Neuronal stem cell (in vitro differentiated cells): ENCODE results near the gene MYCBPAP.
A peak's percentile ranks its signal among the peaks of the same experiment; 100 is the strongest.

Experiments
- DNase-seq: peaks from one replicate; pipeline ENCODE4 v3.0.0-alpha.2; 2013; ENCODE audit warnings: low spot score
- H2AFZ ChIP-seq: one replicate; pipeline ENCODE4 v1.6.1; 2013; ENCODE audit warnings: mild to moderate bottlenecking, low read length, inconsistent platforms
- H2AK5ac ChIP-seq: 2 replicates; pipeline ENCODE4 v1.6.1; 2013; ENCODE audit warnings: low read depth, mild to moderate bottlenecking, inconsistent platforms, low read length, moderate library complexity, mixed read lengths
- H2BK120ac ChIP-seq: 2 replicates; pipeline ENCODE4 v1.6.1; 2013; ENCODE audit warnings: low read depth, mild to moderate bottlenecking, inconsistent platforms, low read length, moderate library complexity, mixed read lengths
- H2BK12ac ChIP-seq: one replicate; pipeline ENCODE4 v1.6.1; 2013; ENCODE audit warnings: low read length, inconsistent platforms
- H2BK15ac ChIP-seq: 2 replicates; pipeline ENCODE4 v1.6.1; 2013; ENCODE audit warnings: mild to moderate bottlenecking, low read length, inconsistent platforms, mixed read lengths
- H2BK5ac ChIP-seq: one replicate; pipeline ENCODE4 v1.6.1; 2013; ENCODE audit warnings: inconsistent platforms, mild to moderate bottlenecking, low read length, moderate library complexity
- H3K14ac ChIP-seq: one replicate; pipeline ENCODE4 v1.6.1; 2013; ENCODE audit warnings: low read length, inconsistent platforms
- H3K18ac ChIP-seq: 2 replicates; pipeline ENCODE4 v1.6.1; 2013; ENCODE audit warnings: low read length, inconsistent platforms
- H3K23ac ChIP-seq: 2 replicates; pipeline ENCODE4 v1.6.1; 2013; ENCODE audit warnings: low read depth, mild to moderate bottlenecking, mixed read lengths, low read length, inconsistent platforms; ENCODE audit not compliant: poor library complexity
- H3K27ac ChIP-seq: replicated peaks from 3 replicates; pipeline ENCODE4 v1.5.1; 2013; ENCODE audit warnings: low read length, inconsistent platforms
- H3K27me3 ChIP-seq, 3 experiments: 2 replicates each; pipeline ENCODE4 v1.6.1; 2013; ENCODE audit warnings: low read length in 3 of 3, mild to moderate bottlenecking in 2 of 3, inconsistent platforms in 1 of 3, low read depth in 1 of 3, mixed read lengths in 1 of 3, moderate library complexity in 1 of 3; ENCODE audit not compliant: control insufficient read depth in 3 of 3, insufficient read depth in 3 of 3
- H3K36me3 ChIP-seq, 2 donors: replicated peaks in 1 of 2; 2 replicates each; pipeline ENCODE4 v1.6.1; 2013; ENCODE audit warnings: low read length in 2 of 2; ENCODE audit not compliant: control insufficient read depth in 2 of 2, insufficient read depth in 2 of 2
- H3K4ac ChIP-seq: 2 replicates; pipeline ENCODE4 v1.6.1; 2013; ENCODE audit warnings: inconsistent platforms, mild to moderate bottlenecking, low read length, moderate library complexity
- H3K4me1 ChIP-seq, 2 donors: 1 replicate in 1 of 2; 2 replicates in 1 of 2; pipeline ENCODE4 v1.6.1; 2013; ENCODE audit warnings: low read length in 2 of 2, low read depth in 1 of 2; ENCODE audit not compliant: control insufficient read depth in 2 of 2, insufficient read depth in 1 of 2
- H3K4me2 ChIP-seq: one replicate; pipeline ENCODE4 v1.6.1; 2013; ENCODE audit warnings: mild to moderate bottlenecking, low read length, inconsistent platforms; ENCODE audit not compliant: insufficient read depth, poor library complexity, severe bottlenecking
- H3K4me3 ChIP-seq, 2 donors: 2 replicates each; pipeline ENCODE4 v1.5.1; 2013; ENCODE audit warnings: low read length in 2 of 2, mild to moderate bottlenecking in 2 of 2, inconsistent platforms in 1 of 2, moderate library complexity in 1 of 2
- H3K79me1 ChIP-seq: one replicate; pipeline ENCODE4 v1.6.1; 2013; ENCODE audit warnings: low read depth, mild to moderate bottlenecking, inconsistent platforms, low read length, moderate library complexity
- H3K9ac ChIP-seq: one replicate; pipeline ENCODE4 v1.6.1; 2013; ENCODE audit warnings: mild to moderate bottlenecking, low read depth, low read length, inconsistent platforms; ENCODE audit not compliant: poor library complexity
- H3K9me3 ChIP-seq, 2 donors: replicated peaks in 1 of 2; 2 replicates each; pipeline versions ENCODE3 to v1.6.1; 2013; ENCODE audit warnings: low read length in 2 of 2, mild to moderate bottlenecking in 2 of 2, inconsistent platforms in 1 of 2, low read depth in 1 of 2, mixed read lengths in 1 of 2, moderate library complexity in 1 of 2; ENCODE audit not compliant: control insufficient read depth in 2 of 2, insufficient read depth in 1 of 2
- H4K8ac ChIP-seq: one replicate; pipeline ENCODE4 v1.6.1; 2013; ENCODE audit warnings: low read depth, mild to moderate bottlenecking, inconsistent platforms, low read length, moderate library complexity
- H4K91ac ChIP-seq: one replicate; pipeline ENCODE4 v1.6.1; 2013; ENCODE audit warnings: low read length, low read depth, mild to moderate bottlenecking, inconsistent platforms; ENCODE audit not compliant: poor library complexity
- WGBS, 2 donors: extraction: QIAGEN DNeasy Blood & Tissue Kit; methylation state at CpG; one replicate each; pipeline ENCODE4 v1.1.7; 2013; ENCODE audit warnings: missing lambda C conversion rate in 2 of 2, mixed read lengths in 1 of 2; ENCODE audit not compliant: insufficient read length in 2 of 2, insufficient replicate concordance in 1 of 2; ENCODE audit errors: extremely low coverage in 2 of 2; 5-methylcytosine and 5-hydroxymethylcytosine counted together

The MYCBPAP gene

DNA sequence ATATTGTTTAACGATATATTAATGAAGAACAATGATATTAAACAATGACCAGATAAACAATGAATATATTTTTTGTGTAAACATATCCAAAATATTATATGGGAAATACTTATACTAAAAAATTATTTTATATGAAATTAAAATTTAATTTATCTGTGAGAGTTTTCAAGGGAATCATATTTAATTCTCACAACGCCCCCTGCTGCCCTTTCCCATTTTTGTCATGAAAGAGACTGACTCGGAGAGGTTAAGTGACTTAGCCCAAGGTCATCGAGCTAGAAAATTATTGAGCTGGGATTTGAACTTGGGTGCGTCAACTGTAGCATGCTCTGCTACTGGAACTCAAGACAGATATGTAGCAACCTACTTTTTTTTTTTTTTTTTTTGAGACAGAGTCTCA lies 7.2 kb upstream of the MYCBPAP start:
- DNase-seq: no peak
- H3K4me2 ChIP-seq: no peak overlapping the region
- no peak overlapping the region for H4K8ac ChIP-seq
- H3K9ac ChIP-seq: no peak overlapping the region
- no peak overlapping the region for H3K27ac ChIP-seq
- no peak overlapping the region for H3K23ac ChIP-seq
- no peaks in the 10 kb centered on the region for H3K79me1 ChIP-seq
- no peak overlapping the region for H2BK15ac ChIP-seq
- H3K4ac ChIP-seq: no peak overlapping the region
- H2BK120ac ChIP-seq: no peak overlapping the region
- no peak overlapping the region for H2BK12ac ChIP-seq
- no peak overlapping the region for H2BK5ac ChIP-seq
- H3K27me3 ChIP-seq: peaks cover 0 to 12% (median 0%) of the 10 kb centered on the region in 3 experiments
- H3K9me3 ChIP-seq: no peaks in the 10 kb centered on the region
- H4K91ac ChIP-seq: no peak overlapping the region
- WGBS, 2 donors: 100% methylated on average over 1 of the region's 5 CpGs; no CpG with 5 or more reads in 1 of the 2 donors
- no peak overlapping the region for H2AFZ ChIP-seq
- no peak overlapping the region for H3K4me3 ChIP-seq
- peaks cover 6 to 7% of the 10 kb centered on the region in 2 donors for H3K4me1 ChIP-seq
- no peak overlapping the region for H3K14ac ChIP-seq
- H3K36me3 ChIP-seq: no peaks in the 10 kb centered on the region
- no peak overlapping the region for H2AK5ac ChIP-seq
- H3K18ac ChIP-seq: no peak overlapping the region

DNA sequence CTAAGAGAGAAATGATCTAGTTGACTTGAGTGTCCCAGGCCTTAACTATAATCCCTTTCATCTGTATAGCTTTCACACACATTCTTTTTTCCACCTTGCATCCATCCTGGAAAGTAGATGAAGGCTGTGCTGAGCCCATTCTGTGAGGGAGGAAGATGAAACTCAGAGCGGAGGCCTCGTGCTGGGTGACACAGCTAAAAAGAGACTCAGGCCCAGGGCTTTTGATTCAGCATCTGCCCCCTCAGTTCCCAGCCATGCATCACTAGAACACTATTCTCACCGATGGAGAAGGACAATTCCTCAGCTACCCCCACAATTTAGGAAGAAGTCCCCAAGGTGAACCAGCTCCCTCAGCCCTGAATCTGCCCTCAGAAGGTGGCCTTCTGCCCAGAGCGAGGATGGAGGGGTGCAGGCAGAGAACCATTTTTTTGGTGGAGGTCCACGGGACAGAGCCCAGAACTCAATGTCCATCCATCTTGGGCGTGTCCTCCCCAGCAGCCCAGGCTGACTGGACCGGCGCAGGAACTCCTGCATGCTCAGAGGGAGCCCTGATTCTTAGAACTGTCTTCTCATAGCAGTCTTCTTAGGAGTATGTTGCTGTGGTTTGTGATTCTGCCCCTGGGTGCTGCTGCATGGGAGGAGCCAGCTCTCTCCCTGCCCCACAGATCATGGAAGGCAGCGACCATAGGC lies 5.8 kb upstream of the MYCBPAP start:
- H2BK5ac ChIP-seq: no peak overlapping the region
- no peak for DNase-seq
- no peak overlapping the region for H3K4ac ChIP-seq
- H3K18ac ChIP-seq: no peak overlapping the region
- no peak overlapping the region for H3K4me2 ChIP-seq
- no peaks in the 10 kb centered on the region for H3K9me3 ChIP-seq
- H3K4me3 ChIP-seq: no peak overlapping the region
- no CpG with 5 or more reads among the region's 9 CpGs for WGBS, 2 donors
- H3K4me1 ChIP-seq: peaks cover 6 to 7% of the 10 kb centered on the region in 2 donors
- H4K91ac ChIP-seq: no peak overlapping the region
- H2AK5ac ChIP-seq: no peak overlapping the region
- no peak overlapping the region for H2AFZ ChIP-seq
- H3K23ac ChIP-seq: no peak overlapping the region
- no peaks in the 10 kb centered on the region for H3K36me3 ChIP-seq
- H3K27me3 ChIP-seq: peaks cover 0 to 20% (median 0%) of the 10 kb centered on the region in 3 experiments
- H3K27ac ChIP-seq: no peak overlapping the region
- no peaks in the 10 kb centered on the region for H3K79me1 ChIP-seq
- no peak overlapping the region for H3K9ac ChIP-seq
- no peak overlapping the region for H2BK12ac ChIP-seq
- no peak overlapping the region for H2BK15ac ChIP-seq
- H2BK120ac ChIP-seq: no peak overlapping the region
- H3K14ac ChIP-seq: no peak overlapping the region
- no peak overlapping the region for H4K8ac ChIP-seq

DNA sequence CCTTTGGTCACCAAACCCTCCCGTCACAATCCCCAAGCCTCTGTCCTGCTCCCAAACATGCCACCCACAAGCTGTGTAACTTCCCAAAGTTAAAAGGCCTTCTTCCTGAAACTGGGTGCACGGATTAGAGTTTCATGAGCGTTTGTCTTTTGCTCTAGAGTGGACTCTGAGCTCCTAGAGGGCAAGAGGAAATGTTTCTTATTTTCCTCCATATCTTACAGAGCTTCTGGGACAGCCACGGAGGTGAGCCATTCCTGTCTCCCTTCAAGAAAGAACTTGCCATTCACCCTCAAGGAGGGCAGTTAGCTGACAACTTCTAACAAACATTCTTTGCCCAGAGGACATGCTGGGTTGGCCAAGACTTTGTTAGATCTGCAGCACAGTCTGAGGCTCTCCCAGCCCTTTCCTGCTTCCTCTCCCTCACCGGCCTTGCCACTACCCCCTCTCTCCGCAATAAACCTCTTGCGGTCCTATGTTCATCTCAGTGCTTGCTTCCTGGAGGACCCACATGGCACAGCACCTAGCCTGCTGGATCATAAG lies 2.6 kb upstream of the MYCBPAP start:
- Histone ChIP-seq H2BK12ac (no peak overlapping the region), H2BK15ac (no peak overlapping the region), H3K9ac (no peak overlapping the region), H3K27ac (no peak overlapping the region), H2BK120ac (no peak overlapping the region), H3K27me3 (peaks cover 0 to 37% (median 0%) of the 10 kb centered on the region in 3 experiments), H3K9me3 (no peaks in the 10 kb centered on the region), H3K4me3 (no peak overlapping the region), H3K79me1 (no peaks in the 10 kb centered on the region), H2AK5ac (no peak overlapping the region), H3K4me2 (no peak overlapping the region), H3K4ac (no peak overlapping the region), H3K4me1 (peaks cover 6 to 17% of the 10 kb centered on the region in 2 donors), H3K18ac (no peak overlapping the region), H3K23ac (no peak overlapping the region), H2BK5ac (no peak overlapping the region), H4K8ac (no peak overlapping the region), H2AFZ (no peak overlapping the region), H4K91ac (no peak overlapping the region), H3K14ac (no peak overlapping the region), H3K36me3 (no peaks in the 10 kb centered on the region)
- no CpG with 5 or more reads among the region's 7 CpGs for WGBS, 2 donors
- DNase-seq: no peak

DNA sequence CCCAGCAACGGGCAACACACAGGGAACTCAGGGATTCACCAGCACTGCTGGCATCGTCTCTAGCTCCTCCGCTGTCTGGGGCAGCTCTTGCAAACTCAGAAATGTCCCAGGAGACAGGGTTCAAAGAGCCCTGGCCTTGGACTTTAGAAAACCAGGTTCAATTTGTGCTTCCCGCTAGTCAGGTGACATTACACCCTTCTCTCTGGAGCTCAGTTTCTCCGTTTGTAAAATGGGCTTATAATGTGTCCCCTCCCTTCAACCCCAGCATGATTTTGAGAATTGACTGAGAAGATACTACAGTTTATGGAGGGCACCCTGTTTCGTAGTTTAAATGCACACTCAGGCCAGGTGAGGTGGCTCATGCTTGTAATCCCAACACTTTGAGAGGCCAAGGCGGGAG lies 1.9 kb upstream of the MYCBPAP start:
- Histone ChIP-seq H3K4me2 (no peak overlapping the region), H4K91ac (no peak overlapping the region), H3K4me1 (peaks cover 11 to 21% of the 10 kb centered on the region in 2 donors), H3K36me3 (no peaks in the 10 kb centered on the region), H3K4ac (no peak overlapping the region), H2AK5ac (no peak overlapping the region), H2BK15ac (peak overlapping the region; percentile 6), H3K9me3 (no peaks in the 10 kb centered on the region), H3K27ac (no peak overlapping the region), H2BK5ac (no peak overlapping the region), H3K9ac (no peak overlapping the region), H2BK12ac (no peak overlapping the region), H3K18ac (no peak overlapping the region), H4K8ac (no peak overlapping the region), H3K23ac (no peak overlapping the region), H2AFZ (no peak overlapping the region), H3K27me3 (peaks cover 0 to 37% (median 0%) of the 10 kb centered on the region in 3 experiments), H3K14ac (no peak overlapping the region), H3K4me3 (no peak overlapping the region), H2BK120ac (no peak overlapping the region), H3K79me1 (no peaks in the 10 kb centered on the region)
- WGBS, 2 donors: no CpG with 5 or more reads among the region's 7 CpGs
- DNase-seq: no peak
